Mucosa of descending colon (tissue), 3 donors: ENCODE results near the gene ZNF579. TPM values are rescaled to one million over a fixed set of nuclear protein-coding genes. Genes with fewer than 3 reads are reported as not detected.
"Not testable (repeated sequence)": the region's sequence is repeated elsewhere in the genome, so short reads cannot be mapped to it uniquely, and the experiment has no call there.

Experiments
- ATAC-seq: fragments of 200-7000 bp; cut with Tn5 transposase; one replicate; pipeline ENCODE4 v1.9.1; 2020; ENCODE audit warnings: mild to moderate bottlenecking, moderate library complexity
- DNase-seq, 3 donors: peaks; one replicate each; pipeline ENCODE4 v3.0.0-alpha.2; 2020
- H3K36me3 ChIP-seq: fragments of 200-600 bp; one replicate; pipeline ENCODE4 v1.8.0; 2021; ENCODE audit warnings: low read depth, mild to moderate bottlenecking
- H3K4me1 ChIP-seq: fragments of 200-600 bp; one replicate; pipeline ENCODE4 v1.8.0; 2021; ENCODE audit warnings: low read depth, mild to moderate bottlenecking
- H3K4me3 ChIP-seq: fragments of 200-600 bp; one replicate; pipeline ENCODE4 v1.8.0; 2021; ENCODE audit warnings: mild to moderate bottlenecking
- H3K9me3 ChIP-seq: fragments of 200-600 bp; one replicate; pipeline ENCODE4 v1.8.0; 2021; ENCODE audit warnings: mild to moderate bottlenecking
- CTCF ChIP-seq: fragments of 200-600 bp; IDR thresholded peaks from one replicate; pipeline ENCODE4 v1.8.0; 2022; ENCODE audit warnings: antibody characterized with exemption, mild to moderate bottlenecking
- intact Hi-C, 2 donors: fragments of 100-400 bp; cut with DNase I in 1 of 2; cut with micrococcal nuclease in 1 of 2; formaldehyde crosslinking; loops; one replicate each; pipeline versions ENCODE4 v1.11.0 to v1.11.1; 2022; cut with DNase I, micrococcal nuclease
- total RNA-seq, 3 donors: library from RNA; stranded (reverse); fragmentation: NEBNext Ultra II Directional in 2 of 3; extraction: Animal tissue kit (Norgen Biotek cat#: 25700) in 2 of 3; gene quantifications; one replicate each; pipeline versions ENCODE4 v1.2.1 to v1.2.4, GENCODE V29; 2021 to 2023
- donor health status: DM: no; HTN: no; CAD: no; lungs with moderate emphysema.
- donor health status: DM: no; HTN: no; CAD: no.
- donor health status: DM: no; HTN: yes; CAD: no.

ZNF579 gene
- total RNA-seq, 3 donors from 2014 or later, result 6.2 to 13.6 (median 7.2) TPM

GRCh38 chr19:55535173-55535964 lies 45.3 kb downstream of the ZNF579 start:
- no peaks in the 10 kb centered on the region for H3K4me1 ChIP-seq
- DNase-seq (no peak), ATAC-seq (no peak)
- no peak for TF ChIP-seq CTCF
- intact Hi-C loops, result no loop called here
- no peak overlapping the region for H3K4me3 ChIP-seq
- H3K9me3 ChIP-seq, result no peaks in the 10 kb centered on the region
- H3K36me3 ChIP-seq, result no peaks in the 10 kb centered on the region

- ATAC-seq, H3K4me3 ChIP-seq, H3K36me3 ChIP-seq, DNase-seq, intact Hi-C loops, H3K4me1 ChIP-seq, H3K9me3 ChIP-seq: not testable (repeated sequence)
Measured at GRCh38 chr19:55534280-55534679, 46.4 kb downstream of the ZNF579 start.

- Histone ChIP-seq H3K36me3 (no peaks in the 10 kb centered on the region), H3K4me3 (no peak overlapping the region), H3K4me1 (no peaks in the 10 kb centered on the region), H3K9me3 (no peaks in the 10 kb centered on the region)
- intact Hi-C loops, result no loop called here
- DNase-seq, result no peak
- no peak for TF ChIP-seq CTCF
- ATAC-seq, result no peak
Measured at GRCh38 chr19:55530996-55531395, 49.7 kb downstream of the ZNF579 start.

GRCh38 chr19:55529636-55530234 lies 50.9 kb downstream of the ZNF579 start:
- ATAC-seq, result no peak
- no peak for DNase-seq
- Histone ChIP-seq H3K4me1 (no peaks in the 10 kb centered on the region), H3K9me3 (no peaks in the 10 kb centered on the region), H3K36me3 (no peaks in the 10 kb centered on the region), H3K4me3 (no peak overlapping the region)
- intact Hi-C loops, result no loop called here
- no peak for TF ChIP-seq CTCF

- Histone ChIP-seq H3K4me3 (no peak overlapping the region), H3K4me1 (no peaks in the 10 kb centered on the region), H3K36me3 (no peaks in the 10 kb centered on the region), H3K9me3 (no peaks in the 10 kb centered on the region)
- no peak for TF ChIP-seq CTCF
- no peak for ATAC-seq
- intact Hi-C loops, result no loop called here
- no peak for DNase-seq
Measured at GRCh38 chr19:55528030-55528803, 52.4 kb downstream of the ZNF579 start.
